ENCODE measurements around the gene GSTO1.

GSTO1 gene

GRCh38 chr10:104277785-104278184 is 23.1 kb downstream of the GSTO1 start:
- DNase-seq = no peak

GRCh38 chr10:104279550-104280259 is 25.0 kb downstream of the GSTO1 start:
- no peak for DNase-seq

- DNase-seq = no peak
Measured at GRCh38 chr10:104281694-104282093, 27.0 kb downstream of the GSTO1 start.

GRCh38 chr10:104284846-104285245 is 30.2 kb downstream of the GSTO1 start:
- DNase-seq = no peak

- DNase-seq = no peak
Measured at GRCh38 chr10:104286939-104287338, 32.2 kb downstream of the GSTO1 start.

GRCh38 chr10:104288355-104288754 is 33.7 kb downstream of the GSTO1 start:
- DNase-seq = no peak

GRCh38 chr10:104291439-104291951 is 36.8 kb downstream of the GSTO1 start:
- DNase-seq = peak; percentile 96

GRCh38 chr10:104293011-104293410 is 38.3 kb downstream of the GSTO1 start:
- peak; percentile 21 for DNase-seq

- no peak for DNase-seq
Measured at GRCh38 chr10:104293781-104294321, 39.2 kb downstream of the GSTO1 start.

- DNase-seq = no peak
Measured at GRCh38 chr10:104296687-104297436, 42.2 kb downstream of the GSTO1 start.

GRCh38 chr10:104297697-104298660 is 43.3 kb downstream of the GSTO1 start:
- peak; percentile 52 for DNase-seq

GRCh38 chr10:104299031-104299904 is 44.6 kb downstream of the GSTO1 start:
- DNase-seq = peak; percentile 40

GRCh38 chr10:104300002-104300735 is 45.5 kb downstream of the GSTO1 start:
- DNase-seq = no peak

- no peak for DNase-seq
Measured at GRCh38 chr10:104300736-104301292, 46.1 kb downstream of the GSTO1 start.

- no peak for DNase-seq
Measured at GRCh38 chr10:104301907-104302690, 47.4 kb downstream of the GSTO1 start.

- DNase-seq = no peak
Measured at GRCh38 chr10:104303594-104304355, 49.1 kb downstream of the GSTO1 start.

GRCh38 chr10:104304356-104304745 is 49.7 kb downstream of the GSTO1 start:
- no peak for DNase-seq

GRCh38 chr10:104304927-104305326 is 50.2 kb downstream of the GSTO1 start:
- DNase-seq = no peak

GRCh38 chr10:104306897-104307296 is 52.2 kb downstream of the GSTO1 start:
- DNase-seq = no peak

Data from hematopoietic multipotent progenitor cell treated with erythropoietin and hydrocortisone succinate and interleukin-3 and kit ligand, for 4 days (in vitro differentiated cells).